ENCODE data around the gene SLIT1. TPM values are rescaled to one million over a fixed set of nuclear protein-coding genes. Genes with fewer than 3 reads are reported as not detected.

SLIT1 gene
- total and polyA plus RNA-seq, 12 donors, result 0.05 to 0.65 (median 0.15) TPM

DNA sequence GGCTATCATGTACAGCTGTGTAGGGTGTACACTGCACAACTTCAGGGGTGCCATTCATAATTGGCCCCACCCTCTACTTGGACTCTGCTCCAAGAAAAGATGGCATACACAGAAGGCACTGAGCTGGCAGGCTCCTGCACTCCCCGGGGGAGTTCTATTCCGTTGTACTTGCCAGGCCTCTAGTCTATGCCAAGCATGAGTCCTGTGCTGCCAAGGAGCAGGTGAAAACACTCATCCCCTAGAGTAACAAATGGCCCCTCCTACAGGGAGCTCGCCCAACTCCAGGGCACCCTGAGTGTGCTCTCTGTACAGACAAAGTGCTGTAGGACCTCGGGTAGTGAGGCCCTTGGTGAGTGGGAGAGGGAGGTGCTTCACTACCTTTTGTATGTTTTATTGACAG, 127.2 kb downstream of the SLIT1 start:
- intact Hi-C loops (cut with DNase I), result no loop called here

DNA sequence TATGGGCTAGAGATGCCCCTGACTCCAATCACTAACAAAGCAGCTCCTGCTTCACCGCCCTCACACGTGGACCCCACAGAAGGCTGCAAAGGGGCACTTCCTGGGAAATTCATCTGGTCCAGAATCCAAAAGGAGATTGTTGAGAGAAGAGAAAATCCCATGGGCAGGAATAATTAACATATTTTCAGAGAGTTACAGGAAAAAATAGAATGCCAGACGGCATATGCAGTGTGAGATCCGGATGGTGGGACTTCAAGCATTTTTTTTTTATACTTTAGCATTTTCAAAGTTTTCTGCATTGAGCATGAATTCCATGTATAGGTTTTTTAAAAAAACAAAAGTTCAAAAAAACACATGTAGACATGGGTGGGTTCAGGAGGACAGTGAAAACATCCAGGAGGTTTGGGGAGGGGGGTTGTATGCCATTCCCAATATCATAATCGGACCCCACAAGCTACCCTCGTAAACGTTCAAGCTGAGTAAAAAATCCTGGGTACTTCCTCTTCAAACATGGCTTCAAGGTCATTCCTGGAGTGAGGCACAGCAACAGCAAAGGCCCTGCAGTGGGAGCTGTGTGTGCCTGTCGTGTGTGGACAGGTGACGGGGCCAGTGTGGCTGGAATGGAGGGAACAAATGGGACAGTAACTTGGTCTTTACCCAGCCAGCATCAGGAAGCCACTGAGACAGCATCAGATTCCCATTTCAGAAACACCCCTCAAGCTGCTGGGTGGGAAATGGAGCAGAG, 128.1 kb downstream of the SLIT1 start:
- DNase-seq, result no peak
- Histone ChIP-seq H3K9me3 (replicated peaks in 1 of 3) (no peaks in the 10 kb centered on the region), H3K36me3 (replicated peaks in 1 of 2) (no peaks in the 10 kb centered on the region), H3K4me3 (no peak overlapping the region), H3K27me3 (no peaks in the 10 kb centered on the region), H3K27ac (no peak overlapping the region), H3K4me1 (replicated peaks in 1 of 2) (no peaks in the 10 kb centered on the region)
- intact Hi-C loops (cut with DNase I), result no loop called here
- WGBS, 4 donors, result 69 to 80% (median 73%) methylated on average over 9 of the region's 9 CpGs
- no peak for TF ChIP-seq POLR2A (IDR thresholded peaks at IDR 0.05)
- TF ChIP-seq, protein P1, sequence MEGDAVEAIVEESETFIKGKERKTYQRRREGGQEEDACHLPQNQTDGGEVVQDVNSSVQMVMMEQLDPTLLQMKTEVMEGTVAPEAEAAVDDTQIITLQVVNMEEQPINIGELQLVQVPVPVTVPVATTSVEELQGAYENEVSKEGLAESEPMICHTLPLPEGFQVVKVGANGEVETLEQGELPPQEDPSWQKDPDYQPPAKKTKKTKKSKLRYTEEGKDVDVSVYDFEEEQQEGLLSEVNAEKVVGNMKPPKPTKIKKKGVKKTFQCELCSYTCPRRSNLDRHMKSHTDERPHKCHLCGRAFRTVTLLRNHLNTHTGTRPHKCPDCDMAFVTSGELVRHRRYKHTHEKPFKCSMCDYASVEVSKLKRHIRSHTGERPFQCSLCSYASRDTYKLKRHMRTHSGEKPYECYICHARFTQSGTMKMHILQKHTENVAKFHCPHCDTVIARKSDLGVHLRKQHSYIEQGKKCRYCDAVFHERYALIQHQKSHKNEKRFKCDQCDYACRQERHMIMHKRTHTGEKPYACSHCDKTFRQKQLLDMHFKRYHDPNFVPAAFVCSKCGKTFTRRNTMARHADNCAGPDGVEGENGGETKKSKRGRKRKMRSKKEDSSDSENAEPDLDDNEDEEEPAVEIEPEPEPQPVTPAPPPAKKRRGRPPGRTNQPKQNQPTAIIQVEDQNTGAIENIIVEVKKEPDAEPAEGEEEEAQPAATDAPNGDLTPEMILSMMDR (IDR thresholded peaks at IDR 0.05), result no peak

More for the DNA sequence above, 127.2 kb downstream of the SLIT1 start:
- no peak overlapping the region for H3K4me3 ChIP-seq
- DNase-seq, result no peak
- 55 to 78% (median 64%) methylated on average over 3 to 4 of the region's 4 CpGs for WGBS, 4 donors
- no peaks in the 10 kb centered on the region for H3K9me3 ChIP-seq (replicated peaks in 1 of 3)
- H3K36me3 ChIP-seq (replicated peaks in 1 of 2), result no peaks in the 10 kb centered on the region
- TF ChIP-seq, protein P1 (IDR thresholded peaks at IDR 0.05), result no peak
- TF ChIP-seq POLR2A (IDR thresholded peaks at IDR 0.05), result no peak
- H3K27me3 ChIP-seq, result no peaks in the 10 kb centered on the region
- no peak overlapping the region for H3K27ac ChIP-seq
- H3K4me1 ChIP-seq (replicated peaks in 1 of 2), result no peaks in the 10 kb centered on the region

DNA sequence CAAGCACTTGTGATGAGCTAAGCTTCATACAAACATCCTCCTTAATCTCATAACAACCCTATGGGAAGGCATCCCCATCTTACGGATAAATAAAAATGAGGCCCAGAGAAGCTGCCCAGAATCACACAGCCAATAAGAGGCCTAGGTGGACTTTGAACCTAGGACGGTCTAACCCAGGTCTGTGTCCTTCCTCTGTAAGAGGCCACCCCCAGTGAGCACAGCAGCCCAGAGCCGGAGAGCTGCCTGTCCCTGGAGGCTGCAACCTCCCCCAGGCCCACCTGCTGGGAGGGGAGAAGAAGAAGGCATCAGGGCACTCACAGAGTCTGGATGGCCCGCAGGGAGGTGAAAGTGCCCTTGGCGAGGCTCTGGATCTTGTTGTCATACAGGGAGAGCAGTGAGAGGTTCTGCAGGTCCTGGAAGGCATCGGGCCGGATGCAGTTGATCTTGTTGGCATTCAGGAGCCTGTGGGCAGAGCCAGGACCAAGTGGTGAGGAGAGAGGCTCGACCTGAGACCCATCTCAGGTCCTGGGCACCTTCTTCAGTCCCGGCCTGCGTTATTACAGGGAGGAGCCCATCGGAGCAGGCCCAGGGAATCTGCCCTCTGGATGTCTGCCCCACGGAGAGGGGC, 129.6 kb downstream of the SLIT1 start:
- WGBS, 4 donors, result 87 to 93% (median 89%) methylated on average over 8 to 12 of the region's 12 CpGs

DNA sequence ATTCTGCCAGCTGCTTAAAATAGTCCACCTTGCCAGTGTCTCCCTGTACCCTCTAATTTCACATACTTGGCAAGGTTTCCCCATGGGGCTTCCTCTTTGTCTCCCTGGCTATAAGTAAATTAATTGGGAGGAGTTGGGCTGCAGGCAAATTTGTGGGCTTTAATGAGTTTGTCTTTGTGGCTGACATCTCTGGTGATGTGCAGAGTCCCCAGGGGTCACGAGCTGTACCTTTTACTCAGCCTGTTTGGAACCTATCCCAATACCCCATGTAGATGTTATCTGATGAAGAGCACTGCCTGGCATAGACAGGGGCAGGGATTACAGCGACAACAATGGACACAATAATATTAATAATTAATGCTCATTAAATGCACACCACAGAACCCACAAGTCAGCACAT, 132.5 kb downstream of the SLIT1 start:
- Histone ChIP-seq H3K4me3 (no peak overlapping the region), H3K27ac (no peak overlapping the region), H3K9me3 (replicated peaks in 1 of 3) (no peaks in the 10 kb centered on the region), H3K4me1 (replicated peaks in 1 of 2) (no peaks in the 10 kb centered on the region), H3K36me3 (replicated peaks in 1 of 2) (no peaks in the 10 kb centered on the region), H3K27me3 (no peaks in the 10 kb centered on the region)
- intact Hi-C loops (cut with DNase I), result no loop called here
- WGBS, 4 donors, result 67 to 68% (median 67%) methylated on average over 2 of the region's 2 CpGs
- TF ChIP-seq, protein P1 (IDR thresholded peaks at IDR 0.05), result no peak
- TF ChIP-seq POLR2A (IDR thresholded peaks at IDR 0.05), result no peak
- no peak for DNase-seq

More for the DNA sequence above, 129.6 kb downstream of the SLIT1 start:
- DNase-seq, result no peak
- TF ChIP-seq, protein P1 (IDR thresholded peaks at IDR 0.05), result no peak
- no peak for TF ChIP-seq POLR2A (IDR thresholded peaks at IDR 0.05)
- Histone ChIP-seq H3K4me1 (replicated peaks in 1 of 2) (no peaks in the 10 kb centered on the region), H3K4me3 (no peak overlapping the region), H3K9me3 (replicated peaks in 1 of 3) (no peaks in the 10 kb centered on the region), H3K27ac (no peak overlapping the region), H3K36me3 (replicated peaks in 1 of 2) (no peaks in the 10 kb centered on the region), H3K27me3 (no peaks in the 10 kb centered on the region)
- intact Hi-C loops (cut with DNase I), result no loop called here

Measured in adrenal gland (tissue), 12 donors.